Tibial artery (tissue), 4 donors: ENCODE data around the gene IL17B.
"Not testable (repeated sequence)": the region's sequence is repeated elsewhere in the genome, so short reads cannot be mapped to it uniquely, and the experiment has no call there.

Source experiments
- DNase-seq, 2 donors: peaks; one replicate each; pipeline ENCODE4 v3.0.0-alpha.2; 2019
- H3K27ac ChIP-seq, 2 donors: fragments of 200-600 bp; sonication (generic) in 1 of 2; 1 replicate in 1 of 2; 2 replicates in 1 of 2; pipeline ENCODE4 v1.5.1; 2018 to 2019; ENCODE audit warnings: mild to moderate bottlenecking in 1 of 2
- H3K27me3 ChIP-seq, 2 donors: fragments of 200-600 bp; sonication (generic) in 1 of 2; one replicate each; pipeline versions ENCODE4 v1.5.1 to v1.6.0; 2016 to 2019
- H3K36me3 ChIP-seq, 3 donors: fragments of 200-600 bp; sonication (generic) in 2 of 3; one replicate each; pipeline ENCODE4 v1.5.1; 2016 to 2019; ENCODE audit warnings: mild to moderate bottlenecking in 2 of 3
- H3K4me1 ChIP-seq, 4 donors: fragments of 200-600 bp; sonication (generic) in 2 of 4; 1 replicate in 3 of 4; 2 replicates in 1 of 4; pipeline ENCODE4 v1.5.1; 2016 to 2019
- H3K4me3 ChIP-seq, 2 donors: fragments of 200-600 bp; sonication (generic) in 1 of 2; 1 replicate in 1 of 2; 2 replicates in 1 of 2; pipeline ENCODE4 v1.5.1; 2018 to 2019; ENCODE audit warnings: mild to moderate bottlenecking in 2 of 2
- H3K9me3 ChIP-seq, 3 donors: fragments of 200-600 bp; sonication (generic) in 1 of 3; one replicate each; pipeline ENCODE4 v1.5.1; 2016 to 2019
- intact Hi-C: fragments of 100-400 bp; cut with DNase I; formaldehyde crosslinking; loops from one replicate; pipeline ENCODE4 v1.15.0; 2023; ENCODE audit warnings: low total_unique reads
- TF ChIP-seq, protein P1 (sequence below), 2 experiments: fragments of 200-600 bp in 1 of 2; fragments of 450-650 bp in 1 of 2; IDR thresholded peaks; one replicate each; pipeline ENCODE4 v1.5.1; 2017 to 2019; ENCODE audit warnings: antibody characterized with exemption in 2 of 2, mild to moderate bottlenecking in 1 of 2, moderate library complexity in 1 of 2

IL17B gene

GRCh38 chr5:149402291-149402690, 23.2 kb upstream of the IL17B start:
- TF ChIP-seq, protein P1, sequence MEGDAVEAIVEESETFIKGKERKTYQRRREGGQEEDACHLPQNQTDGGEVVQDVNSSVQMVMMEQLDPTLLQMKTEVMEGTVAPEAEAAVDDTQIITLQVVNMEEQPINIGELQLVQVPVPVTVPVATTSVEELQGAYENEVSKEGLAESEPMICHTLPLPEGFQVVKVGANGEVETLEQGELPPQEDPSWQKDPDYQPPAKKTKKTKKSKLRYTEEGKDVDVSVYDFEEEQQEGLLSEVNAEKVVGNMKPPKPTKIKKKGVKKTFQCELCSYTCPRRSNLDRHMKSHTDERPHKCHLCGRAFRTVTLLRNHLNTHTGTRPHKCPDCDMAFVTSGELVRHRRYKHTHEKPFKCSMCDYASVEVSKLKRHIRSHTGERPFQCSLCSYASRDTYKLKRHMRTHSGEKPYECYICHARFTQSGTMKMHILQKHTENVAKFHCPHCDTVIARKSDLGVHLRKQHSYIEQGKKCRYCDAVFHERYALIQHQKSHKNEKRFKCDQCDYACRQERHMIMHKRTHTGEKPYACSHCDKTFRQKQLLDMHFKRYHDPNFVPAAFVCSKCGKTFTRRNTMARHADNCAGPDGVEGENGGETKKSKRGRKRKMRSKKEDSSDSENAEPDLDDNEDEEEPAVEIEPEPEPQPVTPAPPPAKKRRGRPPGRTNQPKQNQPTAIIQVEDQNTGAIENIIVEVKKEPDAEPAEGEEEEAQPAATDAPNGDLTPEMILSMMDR (IDR thresholded peaks at IDR 0.05): no peak
- no peaks in the 10 kb centered on the region for H3K27me3 ChIP-seq
- H3K4me3 ChIP-seq: no peak overlapping the region
- H3K27ac ChIP-seq: no peak overlapping the region
- H3K36me3 ChIP-seq: peaks cover 0 to 1% (median under 1%) of the 10 kb centered on the region in 3 donors
- DNase-seq: peak in 1 of 2 donors; percentile 39
- no peaks in the 10 kb centered on the region for H3K9me3 ChIP-seq
- intact Hi-C loops: no loop called here
- peaks cover 0 to 61% (median 35%) of the 10 kb centered on the region in 4 donors for H3K4me1 ChIP-seq

- Histone ChIP-seq H3K4me3 (no peak overlapping the region), H3K4me1 (peaks cover 0 to 59% (median 32%) of the 10 kb centered on the region in 4 donors), H3K9me3 (no peaks in the 10 kb centered on the region), H3K36me3 (no peaks in the 10 kb centered on the region), H3K27ac (no peak overlapping the region), H3K27me3 (no peaks in the 10 kb centered on the region)
- no peak for DNase-seq
- TF ChIP-seq, protein P1 (IDR thresholded peaks at IDR 0.05): no peak
- intact Hi-C loops: no loop called here
Measured at GRCh38 chr5:149401051-149401450, 22.0 kb upstream of the IL17B start.

- no peaks in the 10 kb centered on the region for H3K9me3 ChIP-seq
- H3K27ac ChIP-seq: peak overlapping the region; percentile 40 to 59
- intact Hi-C loops: no loop called here
- DNase-seq: peak in 1 of 2 donors; percentile 42
- no peaks in the 10 kb centered on the region for H3K27me3 ChIP-seq
- H3K4me1 ChIP-seq: peaks cover 0 to 52% (median 25%) of the 10 kb centered on the region in 4 donors
- TF ChIP-seq, protein P1 (IDR thresholded peaks at IDR 0.05): no peak
- no peaks in the 10 kb centered on the region for H3K36me3 ChIP-seq
- no peak overlapping the region for H3K4me3 ChIP-seq
Measured at GRCh38 chr5:149400304-149400703, 21.2 kb upstream of the IL17B start.

DNA sequence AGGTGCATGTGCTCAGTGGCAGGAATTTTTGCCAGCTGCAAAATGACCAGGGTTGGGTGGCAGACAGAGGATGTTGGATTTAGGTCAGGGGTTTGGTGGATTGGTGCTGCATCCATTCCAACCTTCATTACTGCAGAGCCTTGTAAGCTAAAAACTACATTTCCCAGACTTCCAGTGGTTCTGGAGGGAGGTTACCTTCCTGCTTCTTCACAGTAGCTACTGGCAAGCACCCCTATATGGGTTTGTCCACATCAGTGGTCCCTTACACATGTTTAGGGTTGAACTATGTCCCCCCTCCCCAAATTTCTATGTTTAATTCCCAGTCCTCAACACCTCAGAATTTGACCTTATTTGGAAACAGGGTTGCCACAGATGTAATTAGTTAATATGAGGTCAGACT, 20.7 kb upstream of the IL17B start:
- DNase-seq: peak in 1 of 2 donors; percentile 5
- Histone ChIP-seq H3K4me1 (peaks cover 0 to 46% (median 19%) of the 10 kb centered on the region in 4 donors), H3K9me3 (no peaks in the 10 kb centered on the region), H3K27ac (peak overlapping the region; percentile 40 to 59), H3K36me3 (no peaks in the 10 kb centered on the region), H3K4me3 (no peak overlapping the region), H3K27me3 (no peaks in the 10 kb centered on the region)
- intact Hi-C loops: no loop called here
- TF ChIP-seq, protein P1 (IDR thresholded peaks at IDR 0.05): no peak

GRCh38 chr5:149398747-149399266, 19.7 kb upstream of the IL17B start:
- H3K27me3 ChIP-seq, H3K36me3 ChIP-seq, intact Hi-C loops, H3K27ac ChIP-seq, H3K4me3 ChIP-seq, H3K9me3 ChIP-seq: not testable (repeated sequence)
- DNase-seq: peak in 1 of 2 donors; percentile 17
- H3K4me1 ChIP-seq: peaks cover 0 to 37% (median 10%) of the 10 kb centered on the region in 4 donors

DNA sequence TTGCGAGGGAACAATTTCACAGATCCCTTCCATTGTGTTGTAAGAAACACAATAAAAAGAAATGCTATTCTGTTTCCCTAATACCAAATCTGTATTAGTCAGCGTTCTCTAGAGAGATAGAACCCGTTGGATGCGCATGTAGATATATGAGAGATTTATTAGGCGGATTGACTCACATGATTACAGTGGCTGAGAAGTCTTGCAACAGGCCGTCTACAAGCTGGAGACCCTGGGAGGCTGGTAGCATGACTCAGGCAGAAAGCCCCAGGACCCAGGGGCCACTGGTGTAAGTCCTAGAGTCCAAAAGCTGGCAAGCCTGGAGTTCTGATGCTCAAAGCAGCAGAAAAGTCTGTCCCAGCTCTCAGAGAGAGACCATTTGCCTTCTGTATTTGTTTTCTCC, 18.4 kb upstream of the IL17B start:
- H3K36me3 ChIP-seq: no peaks in the 10 kb centered on the region
- no peak for DNase-seq
- H3K9me3 ChIP-seq: no peaks in the 10 kb centered on the region
- H3K4me3 ChIP-seq: no peak overlapping the region
- no peaks in the 10 kb centered on the region for H3K27me3 ChIP-seq
- intact Hi-C loops: no loop called here
- TF ChIP-seq, protein P1 (IDR thresholded peaks at IDR 0.05): no peak
- H3K27ac ChIP-seq: no peak overlapping the region
- peaks cover 0 to 24% (median 3%) of the 10 kb centered on the region in 4 donors for H3K4me1 ChIP-seq

GRCh38 chr5:149394996-149395395, 15.9 kb upstream of the IL17B start:
- peaks cover 0 to 26% (median 5%) of the 10 kb centered on the region in 4 donors for H3K4me1 ChIP-seq
- H3K9me3 ChIP-seq, H3K36me3 ChIP-seq, H3K4me3 ChIP-seq, H3K27me3 ChIP-seq, DNase-seq, H3K27ac ChIP-seq, intact Hi-C loops: not testable (repeated sequence)
